Measurements from ENCODE around the gene CPLX4.

DNA sequence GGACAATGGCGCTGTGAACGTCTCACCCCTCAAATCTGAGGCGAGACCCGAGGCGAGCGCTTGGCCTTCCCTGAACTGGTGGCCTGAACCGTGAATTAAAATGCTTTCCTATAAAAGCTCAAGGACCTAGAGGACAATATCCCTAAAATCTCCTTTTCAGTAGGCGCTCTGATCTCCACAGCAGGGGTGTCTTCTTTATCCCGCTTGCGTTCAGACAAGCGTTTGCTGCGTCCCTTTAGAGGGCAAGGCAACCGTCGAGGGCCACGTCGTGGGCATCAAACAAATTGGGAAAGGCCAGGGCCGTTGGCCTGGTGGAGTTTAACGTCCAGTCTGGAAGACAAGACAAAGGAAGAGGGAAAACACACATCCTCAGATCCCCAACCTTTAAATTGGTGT lies 43.9 kb downstream of the CPLX4 start:
- TF ChIP-seq, protein P1, sequence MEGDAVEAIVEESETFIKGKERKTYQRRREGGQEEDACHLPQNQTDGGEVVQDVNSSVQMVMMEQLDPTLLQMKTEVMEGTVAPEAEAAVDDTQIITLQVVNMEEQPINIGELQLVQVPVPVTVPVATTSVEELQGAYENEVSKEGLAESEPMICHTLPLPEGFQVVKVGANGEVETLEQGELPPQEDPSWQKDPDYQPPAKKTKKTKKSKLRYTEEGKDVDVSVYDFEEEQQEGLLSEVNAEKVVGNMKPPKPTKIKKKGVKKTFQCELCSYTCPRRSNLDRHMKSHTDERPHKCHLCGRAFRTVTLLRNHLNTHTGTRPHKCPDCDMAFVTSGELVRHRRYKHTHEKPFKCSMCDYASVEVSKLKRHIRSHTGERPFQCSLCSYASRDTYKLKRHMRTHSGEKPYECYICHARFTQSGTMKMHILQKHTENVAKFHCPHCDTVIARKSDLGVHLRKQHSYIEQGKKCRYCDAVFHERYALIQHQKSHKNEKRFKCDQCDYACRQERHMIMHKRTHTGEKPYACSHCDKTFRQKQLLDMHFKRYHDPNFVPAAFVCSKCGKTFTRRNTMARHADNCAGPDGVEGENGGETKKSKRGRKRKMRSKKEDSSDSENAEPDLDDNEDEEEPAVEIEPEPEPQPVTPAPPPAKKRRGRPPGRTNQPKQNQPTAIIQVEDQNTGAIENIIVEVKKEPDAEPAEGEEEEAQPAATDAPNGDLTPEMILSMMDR (IDR thresholded peaks at IDR 0.05) = no peak
- no peak for TF ChIP-seq EZH2 (IDR thresholded peaks at IDR 0.05)
- TF ChIP-seq EZH2phosphoT487 (IDR thresholded peaks at IDR 0.05) = no peak
